HCT116 (cell line): ENCODE measurements around the gene NUP50. TPM values are rescaled to one million over a fixed set of nuclear protein-coding genes. Genes with fewer than 3 reads are reported as not detected.

Experiments
- ATAC-seq: fragments of 200-7000 bp; cut with Tn5 transposase; 2 replicates; pipeline ENCODE4 v1.9.1; 2020; ENCODE audit warnings: mild to moderate bottlenecking, moderate library complexity
- BruUV-seq: library from RNA; stranded (reverse); fragments of 400-500 nt; replicated peaks from 2 replicates; lab custom pipeline; 2021; lab: Mats Ljungman, UMichigan
- CTCF ChIA-PET: fragments of 300-600 bp; sonication (Branson Sonifier 250); formaldehyde crosslinking; loops from one replicate; lab custom pipeline; 2021; ENCODE audit warnings: antibody characterized with exemption; lab: Charles Lee
- POLR2A ChIA-PET: fragments of 300-600, 350-600 bp; sonication (Branson Sonifier 250); formaldehyde crosslinking; loops from one replicate; lab custom pipeline; 2021; ENCODE audit warnings: antibody characterized with exemption; lab: Charles Lee
- RAD21 ChIA-PET, 2 experiments: fragments of 300-600 bp; sonication (Branson Sonifier 250); formaldehyde crosslinking; loops; one replicate each; lab custom pipeline; 2023; ENCODE audit warnings: low total read pairs in 2 of 2; ENCODE audit not compliant: uncharacterized antibody in 2 of 2, unreplicated experiment in 2 of 2, low non-redundant PET in 1 of 2; lab: Charles Lee
- DNase-seq: peaks from one replicate; pipeline ENCODE4 v3.0.0-alpha.2; 2010; ENCODE audit warnings: low read depth, low spot score
- H2AFZ ChIP-seq: fragments of 200-600 bp; shearing (Covaris generic), sonication (generic); 2 replicates; pipeline ENCODE4 v1.6.1; 2017; ENCODE audit warnings: low read depth, mixed run types, mixed read lengths, antibody characterized with exemption, low read length; ENCODE audit not compliant: poor library complexity, severe bottlenecking
- H3K27ac ChIP-seq: 2 replicates; pipeline ENCODE4 v1.5.1; 2012; ENCODE audit warnings: low read depth, low read length
- H3K27me3 ChIP-seq: fragments of 200-600 bp; sonication (generic); 2 replicates; pipeline ENCODE4 v1.6.1; 2016; ENCODE audit warnings: mixed run types, low read length, mixed read lengths; ENCODE audit not compliant: insufficient read depth
- H3K36me3 ChIP-seq, 2 experiments: fragments of 200-500 bp in 1 of 2; fragments of 200-600 bp in 1 of 2; sonication (Bioruptor generic) in 1 of 2; sonication (generic) in 1 of 2; 2 replicates each; pipeline versions ENCODE4 v1.5.1 to v1.6.1; 2014 to 2016; ENCODE audit warnings: low read length in 2 of 2, inconsistent platforms in 1 of 2, mixed read lengths in 1 of 2, mixed run types in 1 of 2; ENCODE audit not compliant: insufficient read depth in 2 of 2, control insufficient read depth in 1 of 2
- H3K4me1 ChIP-seq, 2 experiments: fragments of 200-600 bp in 1 of 2; sonication (generic) in 1 of 2; 2 replicates each; pipeline versions ENCODE4 v1.5.1 to v1.6.1; 2012 to 2017; ENCODE audit warnings: low read length in 2 of 2, inconsistent platforms in 1 of 2, mild to moderate bottlenecking in 1 of 2, mixed read lengths in 1 of 2, mixed run types in 1 of 2, moderate library complexity in 1 of 2; ENCODE audit not compliant: insufficient read depth in 2 of 2, control insufficient read depth in 1 of 2
- H3K4me2 ChIP-seq: fragments of 200-600 bp; sonication (generic); 2 replicates; pipeline ENCODE4 v1.6.1; 2017; ENCODE audit warnings: mixed run types, low read length, mixed read lengths
- H3K4me3 ChIP-seq, 2 experiments: fragments of 200-600 bp in 1 of 2; sonication (generic) in 1 of 2; replicated peaks in 1 of 2; 2 replicates each; pipeline ENCODE4 v1.5.1; 2011 to 2016; ENCODE audit warnings: low read length in 2 of 2, control low read depth in 1 of 2, low read depth in 1 of 2, mild to moderate bottlenecking in 1 of 2, mixed read lengths in 1 of 2, mixed run types in 1 of 2
- H3K79me2 ChIP-seq: fragments of 200-600 bp; sonication (generic); 2 replicates; pipeline ENCODE4 v1.6.1; 2017; ENCODE audit warnings: mild to moderate bottlenecking, mixed run types, low read length, moderate library complexity, mixed read lengths; ENCODE audit not compliant: insufficient read depth
- H3K9ac ChIP-seq: fragments of 200-600 bp; sonication (generic); 2 replicates; pipeline ENCODE4 v1.6.1; 2016; ENCODE audit warnings: low read length, mixed read lengths
- H3K9me2 ChIP-seq: fragments of 200-600 bp; sonication (generic), shearing (Covaris generic); 2 replicates; pipeline ENCODE4 v1.6.1; 2017; ENCODE audit warnings: mixed run types, mild to moderate bottlenecking, moderate library complexity; ENCODE audit not compliant: insufficient read depth
- H3K9me3 ChIP-seq, 2 experiments: fragments of 200-500 bp in 1 of 2; fragments of 200-600 bp in 1 of 2; sonication (Bioruptor generic) in 1 of 2; sonication (generic) in 1 of 2; 2 replicates each; pipeline ENCODE4 v1.6.1; 2014 to 2017; ENCODE audit warnings: low read length in 2 of 2, mixed read lengths in 2 of 2, inconsistent platforms in 1 of 2, low read depth in 1 of 2, mild to moderate bottlenecking in 1 of 2, mixed run types in 1 of 2, moderate library complexity in 1 of 2; ENCODE audit not compliant: control insufficient read depth in 1 of 2, insufficient read depth in 1 of 2
- H4K20me1 ChIP-seq: fragments of 200-600 bp; sonication (generic), shearing (Covaris generic); 2 replicates; pipeline ENCODE4 v1.6.1; 2017; ENCODE audit warnings: mixed run types, mild to moderate bottlenecking, moderate library complexity; ENCODE audit not compliant: insufficient read depth
- ATF3 ChIP-seq: IDR thresholded peaks from 2 replicates; pipeline ENCODE4 v1.6.1; 2012
- CBX3 ChIP-seq: IDR thresholded peaks from 2 replicates; pipeline ENCODE4 v1.6.1; 2012; ENCODE audit warnings: low read depth
- CEBPB ChIP-seq: IDR thresholded peaks from 2 replicates; pipeline ENCODE4 v1.6.1; 2012; ENCODE audit warnings: low read depth
- CTCF ChIP-seq, 3 experiments: fragments of 200-600 bp in 1 of 3; sonication (generic) in 1 of 3; IDR thresholded peaks in 2 of 3; conservative IDR thresholded peaks in 1 of 3; 2 replicates each; pipeline ENCODE4 v1.5.1; 2012 to 2017; ENCODE audit warnings: low read depth in 2 of 3, low read length in 2 of 3, antibody characterized with exemption in 1 of 3, borderline replicate concordance in 1 of 3, control low read depth in 1 of 3, mild to moderate bottlenecking in 1 of 3, mixed read lengths in 1 of 3, mixed run types in 1 of 3, moderate library complexity in 1 of 3; ENCODE audit not compliant: insufficient read depth in 1 of 3
- EZH2 ChIP-seq: fragments of 200-600 bp; sonication (generic); IDR thresholded peaks from 2 replicates; pipeline ENCODE4 v1.6.1; 2017; ENCODE audit warnings: antibody characterized with exemption, mixed run types
- POLR2A ChIP-seq: IDR thresholded peaks from 2 replicates; pipeline ENCODE4 v1.7.0; 2011; ENCODE audit warnings: borderline replicate concordance; ENCODE audit not compliant: insufficient read depth, insufficient read length; ENCODE audit errors: extremely low read depth
- POLR2AphosphoS5 ChIP-seq: IDR thresholded peaks from 2 replicates; pipeline ENCODE4 v1.6.1; 2011; ENCODE audit warnings: mild to moderate bottlenecking, low read depth, low read length, moderate library complexity
- REST ChIP-seq: IDR thresholded peaks from 2 replicates; pipeline ENCODE4 v1.6.1; 2012; ENCODE audit warnings: low read depth
- SIN3A ChIP-seq: IDR thresholded peaks from 2 replicates; pipeline ENCODE4 v1.6.1; 2012; ENCODE audit warnings: low read depth
- SP1 ChIP-seq: IDR thresholded peaks from 2 replicates; pipeline ENCODE4 v1.6.1; 2012; ENCODE audit warnings: low read depth
- SRF ChIP-seq: IDR thresholded peaks from 2 replicates; pipeline ENCODE4 v1.6.1; 2012; ENCODE audit warnings: low read depth
- TCF7L2 ChIP-seq: IDR thresholded peaks from 2 replicates; pipeline ENCODE4 v1.7.0; 2011; ENCODE audit warnings: borderline replicate concordance, inconsistent platforms; ENCODE audit not compliant: insufficient read depth, insufficient read length; ENCODE audit errors: extremely low read depth
- ZBTB33 ChIP-seq: IDR thresholded peaks from 2 replicates; pipeline ENCODE4 v1.6.1; 2011; ENCODE audit warnings: mild to moderate bottlenecking, low read length, moderate library complexity; ENCODE audit not compliant: insufficient replicate concordance; ENCODE audit errors: extremely low read depth
- ZFX ChIP-seq: fragments of 450-650 bp; IDR thresholded peaks from 2 replicates; pipeline ENCODE4 v1.6.1; 2017
- ZNF274 ChIP-seq: fragments of 200-500 bp; sonication (Bioruptor generic); IDR thresholded peaks from 2 replicates; pipeline ENCODE4 v1.6.1; 2014; ENCODE audit warnings: mild to moderate bottlenecking, low read depth, low read length, inconsistent platforms
- intact Hi-C: fragments of 100-400 bp; cut with micrococcal nuclease; formaldehyde crosslinking; loops from 2 replicates; pipeline ENCODE4 v1.10.0; 2022
- total RNA-seq: library from RNA; stranded (reverse); gene quantifications from one replicate; pipeline ENCODE4 v1.2.1, GENCODE V29; 2021; ENCODE audit not compliant: unreplicated experiment

The NUP50 gene
- total RNA-seq, 1 experiment from 2014 or later = 102 TPM

GRCh38 chr22:45136594-45136993 is 27.1 kb upstream of the NUP50 start:
- RAD21 ChIA-PET = no interaction called here
- Histone ChIP-seq H3K79me2 (no peaks in the 10 kb centered on the region), H3K4me3 (no peak overlapping the region), H3K36me3 (peaks cover 2 to 16% of the 10 kb centered on the region in 2 experiments; a peak in 2 of 4 replicates), H2AFZ (no peak overlapping the region), H3K9ac (no peak overlapping the region), H3K27ac (no peak overlapping the region), H4K20me1 (no peaks in the 10 kb centered on the region), H3K27me3 (no peaks in the 10 kb centered on the region), H3K9me3 (peaks cover 0 to 9% of the 10 kb centered on the region in 2 experiments; a peak in 1 of 4 replicates), H3K4me1 (no peaks in the 10 kb centered on the region; a peak in 1 of 4 replicates), H3K9me2 (no peaks in the 10 kb centered on the region), H3K4me2 (no peak overlapping the region)
- TF ChIP-seq TCF7L2 = no peak
- no peak for TF ChIP-seq SP1
- no peak for TF ChIP-seq CBX3
- TF ChIP-seq POLR2AphosphoS5 = no peak
- TF ChIP-seq CEBPB = no peak
- TF ChIP-seq REST = no peak
- TF ChIP-seq ZBTB33 = no peak
- TF ChIP-seq CTCF (IDR thresholded peaks at IDR 0.05 in 2 of 3, conservative IDR thresholded peaks at IDR 0.05 in 1 of 3; ENCODE audit: borderline replicate concordance in 1 of 3, insufficient read depth in 1 of 3, low read depth in 2 of 3, low read length in 2 of 3) = no peak
- TF ChIP-seq SIN3A = no peak
- TF ChIP-seq SRF = no peak
- no peak for TF ChIP-seq EZH2
- no peak for TF ChIP-seq ATF3
- no peak for TF ChIP-seq ZFX
- no peak for TF ChIP-seq ZNF274
- no peak for TF ChIP-seq POLR2A
- intact Hi-C loops = no loop called here
- no TSS peak for BruUV-seq
- CTCF ChIA-PET = no interaction called here
- DNase-seq (no peak), ATAC-seq (no peak)
- POLR2A ChIA-PET = no interaction called here
